Uterine smooth muscle cell (primary cell): ENCODE measurements around the gene SAMD9L. TPM values are rescaled to one million over a fixed set of nuclear protein-coding genes. Genes with fewer than 3 reads are reported as not detected.

ENCODE experiments used
- total RNA-seq: library from RNA; depleted of rRNA; stranded (reverse); fragments of >200 nt; gene quantifications from 2 replicates; pipeline ENCODE4 v1.2.3, GENCODE V29; 2014

SAMD9L gene
- total RNA-seq: 11.5 and 15.4 TPM in 2 replicates

DNA sequence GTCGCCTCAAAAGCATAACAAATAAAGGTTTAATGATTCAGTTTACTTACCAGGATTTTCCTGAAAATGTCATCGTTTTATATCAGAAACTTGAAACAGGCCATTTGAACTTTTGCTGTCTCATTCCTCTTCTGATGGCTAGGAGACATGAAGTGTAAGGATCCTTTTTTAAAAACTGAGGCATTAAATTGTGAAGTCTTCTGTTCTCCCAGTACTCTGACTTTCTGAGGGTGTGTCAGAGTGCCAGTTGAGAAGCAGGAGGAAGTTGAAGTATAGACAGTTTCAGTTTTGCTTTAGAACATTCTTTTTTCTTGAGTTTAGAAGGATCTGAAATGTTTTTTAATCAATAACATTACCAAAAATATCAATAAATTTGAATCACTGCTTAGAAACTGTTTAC lies at the start of gene SAMD9L:
Gene SAMD9L, minus strand, starts transcription at position 242 of the 400 bp plus-strand sequence. CDS start 12,414 bp downstream, outside the sequence.

DNA sequence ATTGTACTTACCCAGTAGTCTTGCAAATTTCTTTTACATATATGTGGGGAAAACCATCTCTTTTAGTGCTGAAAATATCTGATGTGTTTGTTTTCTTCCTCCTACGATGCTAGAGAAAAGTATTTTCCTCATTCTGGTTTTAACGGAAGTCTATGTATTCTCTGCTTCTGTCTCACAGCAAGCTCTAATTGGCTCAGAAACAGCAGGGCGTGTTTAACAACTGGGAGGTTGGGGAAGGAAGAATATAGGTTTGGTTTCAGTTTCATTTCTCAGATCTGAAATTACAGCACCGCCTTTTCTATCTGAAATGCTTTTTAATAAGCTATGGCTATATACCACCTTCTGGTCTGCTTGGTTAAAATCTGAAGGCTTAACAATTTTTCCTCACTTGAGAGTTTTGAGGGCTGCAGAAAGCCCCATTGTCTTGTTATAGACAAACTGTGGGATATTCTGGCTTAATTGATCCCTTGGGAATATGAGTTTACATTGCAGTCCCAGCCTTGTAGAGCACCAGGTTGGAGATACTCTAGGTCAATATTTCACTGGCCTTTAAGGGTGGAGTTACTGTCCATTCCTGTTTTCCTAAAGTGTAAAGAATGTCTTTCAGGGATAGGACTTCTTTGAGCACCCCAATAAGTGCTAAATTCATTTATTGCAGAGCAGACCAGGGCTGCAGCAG lies 30.2 kb downstream of the SAMD9L start, which contains the start of gene SAMD9:
Gene SAMD9, minus strand, starts transcription at position 128 of the 679 bp plus-strand sequence. CDS start 11,882 bp downstream, outside the sequence.

Other genes with a start within 250 kb of the SAMD9L start
- gene SAMD9, start 30.4 kb downstream of the SAMD9L start, total RNA-seq: 11.5 and 21.1 TPM in 2 replicates
- gene HEPACAM2, start 78.1 kb upstream of the SAMD9L start, total RNA-seq: 0.11 TPM in 1 of 2 replicates, not detected in the other
- gene VPS50, start 84.0 kb upstream of the SAMD9L start, total RNA-seq: 39.1 and 46.5 TPM in 2 replicates